ENCODE measurements around the gene TCF4.

TCF4 gene

DNA sequence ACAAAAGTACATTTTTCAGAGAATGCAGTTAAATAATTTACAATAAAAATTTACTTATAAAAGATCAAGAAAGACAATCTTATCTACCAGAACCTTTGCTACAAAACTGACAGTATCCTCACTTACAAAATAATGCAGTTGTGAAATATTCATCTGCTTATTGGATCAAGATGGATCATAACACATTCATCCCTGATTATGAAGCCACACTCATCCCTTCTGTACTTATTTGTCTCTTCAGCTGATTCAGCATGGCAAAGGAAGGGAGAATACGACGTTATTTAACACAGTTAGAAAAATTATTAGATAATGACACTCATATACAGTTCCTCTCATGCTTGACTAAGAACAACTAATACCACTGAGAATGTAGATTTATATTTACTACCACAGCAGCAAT lies 46.4 kb downstream of the TCF4 start (continued):
- TF ChIP-seq ZNF114 (tag by site-specific recombination; IDR thresholded peaks at IDR 0.05) (no peak), ZNF510 (tag by site-specific recombination; IDR thresholded peaks at IDR 0.05; ENCODE audit: insufficient replicate concordance) (no peak), ZNF211 (tag by site-specific recombination; IDR thresholded peaks at IDR 0.05; ENCODE audit: low read depth) (no peak), ZNF112 (tag by site-specific recombination; IDR thresholded peaks at IDR 0.05) (no peak), ZNF221 (tag by site-specific recombination; IDR thresholded peaks at IDR 0.05; ENCODE audit: borderline replicate concordance) (no peak), ZNF404 (tag by site-specific recombination; IDR thresholded peaks at IDR 0.05) (no peak), RBAK (tag by site-specific recombination; IDR thresholded peaks at IDR 0.05) (no peak)
- TF ChIP-seq, protein P1, sequence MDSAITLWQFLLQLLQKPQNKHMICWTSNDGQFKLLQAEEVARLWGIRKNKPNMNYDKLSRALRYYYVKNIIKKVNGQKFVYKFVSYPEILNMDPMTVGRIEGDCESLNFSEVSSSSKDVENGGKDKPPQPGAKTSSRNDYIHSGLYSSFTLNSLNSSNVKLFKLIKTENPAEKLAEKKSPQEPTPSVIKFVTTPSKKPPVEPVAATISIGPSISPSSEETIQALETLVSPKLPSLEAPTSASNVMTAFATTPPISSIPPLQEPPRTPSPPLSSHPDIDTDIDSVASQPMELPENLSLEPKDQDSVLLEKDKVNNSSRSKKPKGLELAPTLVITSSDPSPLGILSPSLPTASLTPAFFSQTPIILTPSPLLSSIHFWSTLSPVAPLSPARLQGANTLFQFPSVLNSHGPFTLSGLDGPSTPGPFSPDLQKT (IDR thresholded peaks at IDR 0.05; ENCODE audit: borderline replicate concordance, low read depth, low read length), result no peak

DNA sequence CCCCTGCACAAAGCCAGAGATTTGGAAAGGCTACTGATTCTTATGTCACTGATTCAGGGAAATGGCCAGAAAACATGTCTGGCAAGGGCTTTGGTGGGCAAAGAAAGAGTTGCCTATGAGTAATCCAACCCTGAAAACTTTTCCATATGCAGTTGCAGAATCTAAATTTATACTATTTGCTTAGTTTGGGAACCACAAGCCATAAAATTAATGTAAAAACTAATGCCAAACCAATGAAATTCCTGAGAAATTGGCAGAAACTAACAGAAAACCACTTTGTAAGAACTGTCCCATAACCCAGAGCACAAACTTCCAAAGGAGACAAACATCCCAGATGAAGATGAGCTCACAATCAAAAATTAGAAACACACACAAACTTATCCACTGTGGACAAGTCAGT lies 48.8 kb downstream of the TCF4 start:
- H3K27ac ChIP-seq (ENCODE audit: extremely low read depth, low read depth, low read length), result no peak overlapping the region
- CTCF ChIA-PET, result interaction anchor here (0.7 kb wide), 1 partner anchor 98 kb away, joined by 4 read pairs; no protein-coding TSS in a partner anchor

DNA sequence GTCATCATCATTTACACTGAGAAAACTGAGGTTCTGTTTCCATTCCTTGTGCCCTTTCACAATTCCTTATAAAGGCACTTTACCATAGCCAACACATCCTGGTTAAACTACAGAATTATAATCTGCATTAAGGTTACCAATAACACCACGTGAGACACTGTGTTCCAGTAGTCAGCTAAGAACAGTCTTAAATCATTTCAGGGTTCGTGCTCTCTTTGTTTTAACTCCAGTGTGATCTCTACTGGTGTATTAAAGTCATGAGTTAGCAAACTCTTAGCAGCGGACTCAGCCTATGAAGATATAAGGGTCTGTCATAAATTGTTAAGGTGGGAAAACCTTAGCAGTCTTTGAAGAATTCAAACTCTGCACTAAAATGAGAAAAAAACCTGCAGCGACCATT lies 53.0 kb downstream of the TCF4 start:
- no peak for TF ChIP-seq KLF10 (tag by site-specific recombination; IDR thresholded peaks at IDR 0.05)
- TF ChIP-seq ZNF544 (tag by site-specific recombination; IDR thresholded peaks at IDR 0.05), result no peak
- no peak for TF ChIP-seq GFI1B (tag by site-specific recombination; IDR thresholded peaks at IDR 0.05)
- TF ChIP-seq ZNF707 (tag by site-specific recombination; IDR thresholded peaks at IDR 0.05), result no peak
- H3K4me1 ChIP-seq (ENCODE audit: control insufficient read depth, insufficient read depth, low read length), result peaks cover 7% of the 10 kb centered on the region
- no peaks in the 10 kb centered on the region for H3K36me3 ChIP-seq (ENCODE audit: control insufficient read depth in 2 of 2, insufficient read depth in 1 of 2, low read length in 2 of 2)
- H3K27ac ChIP-seq (ENCODE audit: extremely low read depth, low read depth, low read length), result no peak overlapping the region
- POLR2A ChIA-PET, result interaction anchor here (0.6 kb wide), 1 partner anchor 14 kb away, joined by 3 read pairs; no protein-coding TSS in a partner anchor
- CTCF ChIA-PET, result interaction anchor here (0.5 to 0.9 kb wide), 3 partner anchors 13 to 556 kb away, joined by 3 read pairs; no protein-coding TSS in a partner anchor
- H3K4me3 ChIP-seq (ENCODE audit: low read depth, low read length), result no peak overlapping the region
- H3K9me3 ChIP-seq (ENCODE audit: control insufficient read depth, insufficient read depth, low read depth, low read length), result no peaks in the 10 kb centered on the region

More for the DNA sequence above, 48.8 kb downstream of the TCF4 start:
- H3K4me1 ChIP-seq (ENCODE audit: control insufficient read depth, insufficient read depth, low read length), result peaks cover 11% of the 10 kb centered on the region
- H3K9me3 ChIP-seq (ENCODE audit: control insufficient read depth, insufficient read depth, low read depth, low read length), result no peaks in the 10 kb centered on the region
- no peak overlapping the region for H3K4me3 ChIP-seq (ENCODE audit: low read depth, low read length)
- POLR2A ChIA-PET, result no interaction called here
- TF ChIP-seq RBAK (tag by site-specific recombination; IDR thresholded peaks at IDR 0.05) (peak; percentile 39; the same call in 1 of the 2 replicates), ZXDB (tag by site-specific recombination; IDR thresholded peaks at IDR 0.05) (no peak)
- TF ChIP-seq, protein P2, sequence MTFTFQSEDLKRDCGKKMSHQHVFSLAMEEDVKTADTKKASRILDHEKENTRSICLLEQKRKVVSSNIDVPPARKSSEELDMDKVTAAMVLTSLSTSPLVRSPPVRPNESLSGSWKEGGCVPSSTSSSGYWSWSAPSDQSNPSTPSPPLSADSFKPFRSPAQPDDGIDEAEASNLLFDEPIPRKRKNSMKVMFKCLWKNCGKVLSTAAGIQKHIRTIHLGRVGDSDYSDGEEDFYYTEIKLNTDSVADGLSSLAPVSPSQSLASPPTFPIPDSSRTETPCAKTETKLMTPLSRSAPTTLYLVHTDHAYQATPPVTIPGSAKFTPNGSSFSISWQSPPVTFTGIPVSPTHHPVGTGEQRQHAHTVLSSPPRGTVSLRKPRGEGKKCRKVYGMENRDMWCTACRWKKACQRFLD (tag by site-specific recombination; IDR thresholded peaks at IDR 0.05), result no peak
- no peaks in the 10 kb centered on the region for H3K36me3 ChIP-seq (ENCODE audit: control insufficient read depth in 2 of 2, insufficient read depth in 1 of 2, low read length in 2 of 2)

- CTCF ChIA-PET, result interaction anchor here (0.8 kb wide), 1 partner anchor 13 kb away, joined by 3 read pairs; no protein-coding TSS in a partner anchor
- no peak overlapping the region for H3K27ac ChIP-seq (ENCODE audit: extremely low read depth, low read depth, low read length)
- no peaks in the 10 kb centered on the region for H3K36me3 ChIP-seq (ENCODE audit: control insufficient read depth in 2 of 2, insufficient read depth in 1 of 2, low read length in 2 of 2)
- POLR2A ChIA-PET, result no interaction called here
- H3K4me1 ChIP-seq (ENCODE audit: control insufficient read depth, insufficient read depth, low read length), result peaks cover 7% of the 10 kb centered on the region
- no peaks in the 10 kb centered on the region for H3K9me3 ChIP-seq (ENCODE audit: control insufficient read depth, insufficient read depth, low read depth, low read length)
- no peak for TF ChIP-seq ZFP3 (tag by site-specific recombination; IDR thresholded peaks at IDR 0.05; ENCODE audit: low read depth)
- TF ChIP-seq ATF2 (tag by site-specific recombination; IDR thresholded peaks at IDR 0.05; ENCODE audit: low read depth), result peak; percentile 17; the same call in 1 of the 2 replicates
- no peak overlapping the region for H3K4me3 ChIP-seq (ENCODE audit: low read depth, low read length)
These were observed 53.4 kb downstream of the TCF4 start for GRCh38 chr18:55534547-55534946.
